SK-N-SH (cell line): ENCODE results near the gene PRDM15.

Experiments
- CTCF ChIP-seq: fragments of 200-600 bp; sonication (generic); IDR thresholded peaks from 2 replicates; pipeline ENCODE4 v1.6.1; 2017; ENCODE audit warnings: antibody characterized with exemption, mild to moderate bottlenecking, moderate library complexity
- EP300 ChIP-seq, 2 experiments: IDR thresholded peaks; 2 replicates each; pipeline versions ENCODE4 v1.4.0 to v1.6.1; 2012; ENCODE audit warnings: borderline replicate concordance in 1 of 2, low read depth in 1 of 2, low read length in 1 of 2
- EZH2phosphoT487 ChIP-seq: fragments of 200-600 bp; sonication (generic); IDR thresholded peaks from 2 replicates; pipeline ENCODE4 v1.6.1; 2017; ENCODE audit warnings: low read depth, mixed run types, mild to moderate bottlenecking, antibody characterized with exemption, moderate library complexity, borderline replicate concordance
- FOXJ3 ChIP-seq: sonication (generic); formaldehyde crosslinking; IDR thresholded peaks from 2 replicates; pipeline ENCODE4 v1.5.1; 2020; ENCODE audit warnings: mild to moderate bottlenecking, missing genetic modification reagents
- FOXM1 ChIP-seq: IDR thresholded peaks from 2 replicates; pipeline ENCODE4 v1.4.0; 2012; ENCODE audit warnings: low read depth, mild to moderate bottlenecking
- GABPA ChIP-seq: IDR thresholded peaks from 2 replicates; pipeline ENCODE4 v1.4.0; 2012; ENCODE audit warnings: low read depth, mild to moderate bottlenecking
- GATA2 ChIP-seq: sonication (generic); formaldehyde crosslinking; IDR thresholded peaks from 2 replicates; pipeline ENCODE4 v1.5.0; 2020; ENCODE audit warnings: mild to moderate bottlenecking, missing genetic modification reagents
- MAX ChIP-seq: IDR thresholded peaks from 2 replicates; pipeline ENCODE4 v1.4.0; 2012; ENCODE audit warnings: low read depth
- NFIC ChIP-seq: IDR thresholded peaks from 2 replicates; pipeline ENCODE4 v1.4.0; 2012; ENCODE audit warnings: borderline replicate concordance
- POLR2AphosphoS5 ChIP-seq: IDR thresholded peaks from 2 replicates; pipeline ENCODE4 v1.6.1; 2012; ENCODE audit warnings: low read depth, low read length
- RAD21 ChIP-seq: IDR thresholded peaks from 2 replicates; pipeline ENCODE4 v1.6.1; 2012; ENCODE audit warnings: mild to moderate bottlenecking, low read length
- REST ChIP-seq: IDR thresholded peaks from 2 replicates; pipeline ENCODE4 v1.6.1; 2012; ENCODE audit warnings: mild to moderate bottlenecking, low read depth, low read length, moderate library complexity
- SMC3 ChIP-seq: IDR thresholded peaks from 2 replicates; pipeline ENCODE4 v1.6.1; 2012; ENCODE audit warnings: low read depth, low read length, improper control_type of control experiment
- USF1 ChIP-seq: IDR thresholded peaks from 2 replicates; pipeline ENCODE4 v1.4.0; 2012; ENCODE audit warnings: low read depth, borderline replicate concordance

- TF ChIP-seq REST (no peak), FOXJ3 (CRISPR knock-in tag) (no peak), CTCF (no peak), POLR2AphosphoS5 (no peak), NFIC (no peak), SMC3 (no peak), GATA2 (CRISPR knock-in tag) (no peak), MAX (no peak), USF1 (no peak), FOXM1 (no peak), EZH2phosphoT487 (no peak), RAD21 (no peak), EP300 (IDR thresholded peaks at IDR 0.05; ENCODE audit: borderline replicate concordance in 1 of 2, low read depth in 1 of 2, low read length in 1 of 2) (no peak), GABPA (no peak)
These were observed 22.6 kb upstream of the PRDM15 start for GRCh38 chr21:41901782-41902181.
